NK-92 (cell line): Measurements from ENCODE around the gene RASEF.

ENCODE experiments used
- DNase-seq: peaks from one replicate; lab custom pipeline; 2025; ENCODE audit not compliant: unreplicated experiment; lab: John Stamatoyannopoulos, UW

RASEF gene

GRCh38 chr9:83013867-83014605 lies 48.9 kb downstream of the RASEF start:
- DNase-seq: no peak

GRCh38 chr9:83012922-83013838 lies 49.8 kb downstream of the RASEF start:
- no peak for DNase-seq

GRCh38 chr9:83012168-83012921 lies 50.6 kb downstream of the RASEF start:
- DNase-seq: no peak

- DNase-seq: no peak
These were observed 51.3 kb downstream of the RASEF start for GRCh38 chr9:83011611-83012010.

GRCh38 chr9:83007521-83008300 lies 55.2 kb downstream of the RASEF start:
- no peak for DNase-seq

GRCh38 chr9:83006378-83006777 lies 56.6 kb downstream of the RASEF start:
- no peak for DNase-seq

GRCh38 chr9:83005963-83006362 lies 57.0 kb downstream of the RASEF start:
- no peak for DNase-seq

- no peak for DNase-seq
These were observed 57.6 kb downstream of the RASEF start for GRCh38 chr9:83005361-83005760.

- DNase-seq: no peak
These were observed 60.6 kb downstream of the RASEF start for GRCh38 chr9:83002329-83002728.

GRCh38 chr9:83000765-83001164 lies 62.2 kb downstream of the RASEF start:
- no peak for DNase-seq

GRCh38 chr9:82998409-82998808 lies 64.5 kb downstream of the RASEF start:
- DNase-seq: no peak

- no peak for DNase-seq
These were observed 65.3 kb downstream of the RASEF start for GRCh38 chr9:82997476-82998140.

- no peak for DNase-seq
These were observed 66.0 kb downstream of the RASEF start for GRCh38 chr9:82996941-82997340.

- DNase-seq: no peak
These were observed 68.9 kb downstream of the RASEF start for GRCh38 chr9:82993856-82994605.

GRCh38 chr9:82991671-82992070 lies 71.3 kb downstream of the RASEF start:
- no peak for DNase-seq

- DNase-seq: no peak
These were observed 73.0 kb downstream of the RASEF start for GRCh38 chr9:82989929-82990328.

GRCh38 chr9:82988488-82988887 lies 74.5 kb downstream of the RASEF start:
- DNase-seq: no peak

- no peak for DNase-seq
These were observed 75.4 kb downstream of the RASEF start for GRCh38 chr9:82987370-82988189.

GRCh38 chr9:82981552-82981951 lies 81.4 kb downstream of the RASEF start:
- DNase-seq: no peak
